ENCODE measurements around the gene SOBP. TPM values are rescaled to one million over a fixed set of nuclear protein-coding genes. Genes with fewer than 3 reads are reported as not detected.
A peak's percentile ranks its signal among the peaks of the same experiment; 100 is the strongest.

SOBP gene
- total RNA-seq, 4 donors from 2014 or later, result 2.6 to 21.2 (median 8.7) TPM

- Histone ChIP-seq H3K27me3 (no peaks in the 10 kb centered on the region), H3K4me3 (no peak overlapping the region), H3K36me3 (no peaks in the 10 kb centered on the region), H3K4me1 (peaks cover 0 to 7% of the 10 kb centered on the region in 2 donors), H3K9me3 (no peaks in the 10 kb centered on the region), H3K27ac (peak overlapping the region; percentile 57 to 65)
- intact Hi-C loops (cut with DNase I; ENCODE audit: low total_unique reads), result loop anchor here (5.0 kb wide), 1 partner anchor 172 kb away; no protein-coding TSS in a partner anchor
- TF ChIP-seq CTCF (IDR thresholded peaks at IDR 0.05) (peak; percentile 91 to 94 (median 93)), POLR2A (IDR thresholded peaks at IDR 0.05) (no peak)
- DNase-seq, result peak; percentile 83 to 89
These were observed 185.2 kb downstream of the SOBP start for GRCh38 chr6:107674995-107675738.

DNA sequence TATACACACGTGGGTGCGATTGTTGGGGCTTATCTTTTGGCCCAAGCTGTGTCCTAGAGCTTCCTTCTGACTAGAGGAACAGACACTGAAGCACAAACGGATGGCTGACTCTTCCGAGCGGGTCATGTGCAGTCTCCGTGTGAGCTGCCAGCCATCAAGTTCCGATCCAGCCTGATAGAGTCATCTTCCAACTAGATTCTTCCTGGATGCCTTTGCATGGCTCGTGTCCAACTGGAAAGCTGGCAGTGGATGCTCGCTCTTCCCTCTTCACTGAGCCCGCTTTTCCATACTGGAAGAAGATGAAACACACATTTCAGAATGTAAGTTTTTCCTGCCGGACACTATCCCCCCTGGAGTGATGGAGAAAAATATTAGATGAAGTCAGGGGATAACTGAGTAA lies 186.1 kb downstream of the SOBP start:
- H3K9me3 ChIP-seq, result no peaks in the 10 kb centered on the region
- no peak overlapping the region for H3K4me3 ChIP-seq
- peaks cover 0 to 7% of the 10 kb centered on the region in 2 donors for H3K4me1 ChIP-seq
- no peaks in the 10 kb centered on the region for H3K36me3 ChIP-seq
- intact Hi-C loops (cut with DNase I; ENCODE audit: low total_unique reads), result loop anchor here (5.0 kb wide), 1 partner anchor 171 kb away; no protein-coding TSS in a partner anchor
- H3K27ac ChIP-seq, result peak overlapping the region; percentile 57 to 65
- peak; percentile 55 to 64 for DNase-seq
- TF ChIP-seq CTCF (IDR thresholded peaks at IDR 0.05) (no peak), POLR2A (IDR thresholded peaks at IDR 0.05) (no peak)
- H3K27me3 ChIP-seq, result no peaks in the 10 kb centered on the region

- H3K27ac ChIP-seq, result no peak overlapping the region
- intact Hi-C loops (cut with DNase I; ENCODE audit: low total_unique reads), result loop anchor here (5.0 kb wide), 1 partner anchor 170 kb away; no protein-coding TSS in a partner anchor
These were observed 187.5 kb downstream of the SOBP start for GRCh38 chr6:107677399-107677798.

DNA sequence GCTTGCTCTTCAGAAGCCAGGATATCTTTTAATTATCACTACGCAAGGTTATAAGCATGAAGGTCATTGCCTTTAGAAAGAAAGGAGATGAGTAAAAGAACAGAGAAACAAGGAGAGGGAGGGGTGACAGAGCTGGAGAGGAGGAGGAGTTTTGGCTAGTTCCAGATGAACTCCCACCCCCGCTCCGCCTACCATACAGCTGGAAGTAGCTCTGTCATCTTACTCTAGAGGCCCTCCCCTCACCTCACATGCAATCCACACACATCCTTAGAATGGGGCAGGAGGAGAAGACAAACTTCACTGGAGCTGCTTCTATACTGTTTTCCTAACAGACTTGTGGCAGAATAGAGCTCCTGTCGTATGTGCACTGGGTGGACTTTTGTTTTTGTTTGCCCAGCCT lies 189.5 kb downstream of the SOBP start:
- Histone ChIP-seq H3K9me3 (no peaks in the 10 kb centered on the region), H3K27me3 (no peaks in the 10 kb centered on the region), H3K27ac (peak overlapping the region; percentile 52 to 69), H3K36me3 (no peaks in the 10 kb centered on the region), H3K4me1 (peaks cover 0 to 4% of the 10 kb centered on the region in 2 donors), H3K4me3 (no peak overlapping the region)
- peak; percentile 75 to 81 for DNase-seq
- intact Hi-C loops (cut with DNase I; ENCODE audit: low total_unique reads), result loop anchor here (5.0 kb wide), 1 partner anchor 168 kb away; no protein-coding TSS in a partner anchor
- TF ChIP-seq POLR2A (IDR thresholded peaks at IDR 0.05) (no peak), CTCF (IDR thresholded peaks at IDR 0.05) (no peak)

More at GRCh38 chr6:107677399-107677798, 187.5 kb downstream of the SOBP start:
- no peaks in the 10 kb centered on the region for H3K9me3 ChIP-seq
- no peak for DNase-seq
- no peak for TF ChIP-seq POLR2A (IDR thresholded peaks at IDR 0.05)
- TF ChIP-seq CTCF (IDR thresholded peaks at IDR 0.05), result no peak
- H3K4me3 ChIP-seq, result no peak overlapping the region
- peaks cover 0 to 4% of the 10 kb centered on the region in 2 donors for H3K4me1 ChIP-seq
- H3K27me3 ChIP-seq, result no peaks in the 10 kb centered on the region
- H3K36me3 ChIP-seq, result no peaks in the 10 kb centered on the region

- no peaks in the 10 kb centered on the region for H3K4me1 ChIP-seq
- intact Hi-C loops (cut with DNase I; ENCODE audit: low total_unique reads), result no loop called here
- no peak for DNase-seq
- H3K27me3 ChIP-seq, result no peaks in the 10 kb centered on the region
- no peaks in the 10 kb centered on the region for H3K36me3 ChIP-seq
- H3K9me3 ChIP-seq, result no peaks in the 10 kb centered on the region
- no peak for TF ChIP-seq CTCF (IDR thresholded peaks at IDR 0.05)
- no peak for TF ChIP-seq POLR2A (IDR thresholded peaks at IDR 0.05)
- H3K27ac ChIP-seq, result no peak overlapping the region
- no peak overlapping the region for H3K4me3 ChIP-seq
These were observed 192.8 kb downstream of the SOBP start for GRCh38 chr6:107682721-107683120.
